CD8-positive, alpha-beta memory T cell (primary cell): ENCODE measurements around the gene CTBS. TPM values are rescaled to one million over a fixed set of nuclear protein-coding genes. Genes with fewer than 3 reads are reported as not detected.

ENCODE experiments used
- CTCF ChIA-PET: fragments of 350-600 bp; sonication (Branson Sonifier 250); formaldehyde crosslinking; loops from one replicate; lab custom pipeline; 2021; ENCODE audit warnings: antibody characterized with exemption; lab: Charles Lee
- POLR2A ChIA-PET: fragments of 350-600 bp; sonication (Branson Sonifier 250); formaldehyde crosslinking; loops from one replicate; lab custom pipeline; 2021; ENCODE audit warnings: antibody characterized with exemption; lab: Charles Lee
- DNase-seq, 5 donors: peaks; one replicate each; pipeline versions ENCODE4 v3.0.0 to v3.0.0-alpha.2; 2020 to 2022; ENCODE audit warnings: mixed read lengths in 1 of 5
- H3K27ac ChIP-seq: one replicate; pipeline ENCODE4 v1.7.0; 2013; ENCODE audit warnings: low read depth, mild to moderate bottlenecking, low read length, moderate library complexity
- H3K27me3 ChIP-seq: 2 replicates; pipeline ENCODE4 v1.7.0; 2013; ENCODE audit warnings: low read length, mild to moderate bottlenecking; ENCODE audit not compliant: insufficient read depth, poor library complexity, severe bottlenecking
- H3K36me3 ChIP-seq: 2 replicates; pipeline ENCODE4 v1.7.0; 2013; ENCODE audit warnings: mild to moderate bottlenecking, low read length, moderate library complexity; ENCODE audit not compliant: insufficient read depth
- H3K4me1 ChIP-seq: 2 replicates; pipeline ENCODE4 v1.7.0; 2013; ENCODE audit warnings: mild to moderate bottlenecking, low read length, moderate library complexity; ENCODE audit not compliant: insufficient read depth
- H3K4me3 ChIP-seq: 2 replicates; pipeline ENCODE4 v1.7.0; 2013; ENCODE audit warnings: mild to moderate bottlenecking, low read length
- H3K9me3 ChIP-seq: 2 replicates; pipeline ENCODE4 v1.7.0; 2013; ENCODE audit warnings: mild to moderate bottlenecking, low read length
- H3K27ac Mint-ChIP-seq, 8 donors: one replicate each; pipeline ENCODE4 v1.8.0; 2020 to 2021; ENCODE audit warnings: mixed read lengths in 8 of 8, mild to moderate bottlenecking in 6 of 8, inconsistent platforms in 3 of 8, moderate library complexity in 3 of 8
- H3K27me3 Mint-ChIP-seq, 2 donors: one replicate each; pipeline ENCODE4 v1.8.0; 2020 to 2021; ENCODE audit warnings: mixed read lengths in 2 of 2, mild to moderate bottlenecking in 1 of 2, moderate library complexity in 1 of 2
- H3K36me3 Mint-ChIP-seq, 3 donors: one replicate each; pipeline ENCODE4 v1.8.0; 2020 to 2021; ENCODE audit warnings: mixed read lengths in 3 of 3, inconsistent platforms in 1 of 3, mild to moderate bottlenecking in 1 of 3
- H3K4me1 Mint-ChIP-seq, 3 donors: one replicate each; pipeline ENCODE4 v1.8.0; 2020 to 2021; ENCODE audit warnings: mixed read lengths in 3 of 3, inconsistent platforms in 1 of 3, mild to moderate bottlenecking in 1 of 3
- H3K4me3 Mint-ChIP-seq, 7 donors: one replicate each; pipeline ENCODE4 v1.8.0; 2020 to 2021; ENCODE audit warnings: mixed read lengths in 7 of 7, mild to moderate bottlenecking in 6 of 7, moderate library complexity in 4 of 7, inconsistent platforms in 2 of 7
- H3K9me3 Mint-ChIP-seq, 5 donors: one replicate each; pipeline ENCODE4 v1.8.0; 2020 to 2022; ENCODE audit warnings: mixed read lengths in 5 of 5, mild to moderate bottlenecking in 3 of 5, moderate library complexity in 2 of 5, inconsistent platforms in 1 of 5
- polyA plus RNA-seq: library from polyadenylated mRNA; unstranded; fragments of 300-500 nt; fragmentation: Illumina TruSeq; gene quantifications from one replicate; pipeline ENCODE4 v1.2.3, GENCODE V29; 2021
- total RNA-seq, 2 experiments: library from RNA; stranded (reverse); gene quantifications; one replicate each; pipeline ENCODE4 v1.2.3, GENCODE V29; 2021

The CTBS gene
- total RNA-seq (1 to 10 TPM; 8.8 to 9.1 TPM), polyA plus RNA-seq (18.3 TPM)

DNA sequence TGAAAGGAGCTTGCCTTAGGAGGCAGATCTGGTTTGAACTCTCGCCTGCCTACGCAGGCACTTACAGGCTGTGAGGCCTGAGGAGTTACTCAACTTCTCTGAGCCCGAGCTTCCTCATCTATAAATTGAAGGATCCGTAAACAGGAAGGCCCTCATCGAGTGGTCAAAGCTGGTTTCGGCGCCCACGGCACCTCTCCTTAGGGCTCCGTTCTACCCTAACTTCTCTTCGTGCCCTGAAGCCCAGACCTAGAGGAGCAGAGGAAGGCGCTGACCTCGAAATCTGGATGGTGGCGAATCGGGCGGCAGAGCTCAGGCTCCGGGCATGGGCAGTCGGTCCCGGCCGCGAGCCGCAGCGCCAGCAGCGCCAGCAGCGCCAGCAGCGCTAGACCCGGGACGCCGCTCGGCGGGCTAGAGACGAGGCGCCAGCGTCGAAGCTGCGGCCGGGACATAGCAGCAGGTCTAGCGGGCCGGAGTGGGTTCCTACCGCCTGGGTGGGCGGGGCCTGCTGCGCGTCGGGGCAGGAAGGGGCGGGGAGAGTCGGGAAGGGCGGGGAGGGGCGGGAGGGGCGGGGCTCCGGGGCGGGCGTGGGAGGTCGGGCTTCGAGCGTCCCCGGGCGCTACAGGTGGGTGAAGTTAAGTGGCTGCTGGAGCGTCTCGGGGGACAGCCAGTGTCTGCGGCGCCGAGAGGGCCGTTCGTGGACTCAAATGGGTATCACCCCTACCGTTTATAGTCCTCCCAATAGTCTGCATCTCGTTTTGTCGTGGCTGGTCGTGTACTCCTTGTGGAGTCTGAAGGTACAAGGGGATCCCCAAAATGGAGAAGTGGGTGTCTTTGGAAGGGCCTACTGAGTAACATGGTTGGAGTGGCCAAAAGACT is at the start of gene CTBS:
Gene CTBS (minus strand): TSS at position 474 of the 876 bp plus-strand sequence. CDS start 25 bp downstream, at position 449.
- H3K27ac Mint-ChIP-seq, result peak within 1 kb of the TSS; percentile 95 to 100 (median 99)
- Histone ChIP-seq H3K27ac (peak within 1 kb of the TSS; percentile 97), H3K4me1 (peaks cover 26% of the 10 kb centered on the region), H3K36me3 (no peaks in the 10 kb centered on the region), H3K9me3 (no peaks in the 10 kb centered on the region), H3K27me3 (no peaks in the 10 kb centered on the region), H3K4me3 (peak within 1 kb of the TSS; percentile 91)
- peak; percentile 78 to 90 (median 84) for DNase-seq
- peaks cover 0 to 28% (median 6%) of the 10 kb centered on the region in 3 donors for H3K36me3 Mint-ChIP-seq
- ChIA-PET CTCF (interaction anchor here (0.8 to 2.1 kb wide), 8 partner anchors 10 to 433 kb away, joined by 3 to 8 read pairs (median 5); partner anchors contain the start of genes GNG5 and SPATA1), POLR2A (interaction anchor here (0.6 to 2.8 kb wide), 8 partner anchors 60 to 429 kb away, joined by 3 to 32 read pairs (median 5); partner anchors contain the start of genes GNG5, PRKACB, RPF1 and SPATA1)
- peak within 1 kb of the TSS; percentile 93 to 99 (median 97) for H3K4me3 Mint-ChIP-seq
- H3K9me3 Mint-ChIP-seq, result no peaks in the 10 kb centered on the region
- no peaks in the 10 kb centered on the region for H3K27me3 Mint-ChIP-seq
- H3K4me1 Mint-ChIP-seq, result peaks cover 39 to 48% (median 45%) of the 10 kb centered on the region in 3 donors

DNA sequence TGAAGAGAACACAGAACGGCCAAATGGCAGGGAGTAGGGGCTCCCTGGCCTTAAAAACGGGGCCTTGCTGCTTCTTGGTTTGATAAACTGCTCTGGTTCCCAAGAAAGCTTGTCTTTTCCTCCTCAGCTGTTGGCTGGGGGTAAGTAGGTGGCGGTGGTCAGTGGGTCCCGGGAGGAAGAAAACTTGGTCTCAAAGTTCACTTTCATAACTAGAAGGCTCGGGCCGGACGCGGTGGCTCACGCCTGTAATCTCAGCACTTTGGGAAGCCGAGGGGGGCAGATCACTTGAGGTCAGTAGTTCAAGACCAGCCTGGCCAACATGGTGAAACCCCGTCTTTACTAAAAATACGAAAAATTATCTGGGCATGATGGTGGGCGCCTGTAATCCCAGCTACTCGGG is 47.3 kb upstream of the CTBS start:
- Histone ChIP-seq H3K36me3 (no peaks in the 10 kb centered on the region), H3K4me1 (no peaks in the 10 kb centered on the region), H3K27ac (no peak overlapping the region), H3K9me3 (no peaks in the 10 kb centered on the region), H3K27me3 (no peaks in the 10 kb centered on the region), H3K4me3 (no peak overlapping the region)
- ChIA-PET POLR2A (no interaction called here), CTCF (interaction anchor here (0.7 to 4.7 kb wide), 8 partner anchors 37 to 480 kb away, joined by 3 to 44 read pairs (median 3); partner anchors contain the start of gene PRKACB)
- H3K4me1 Mint-ChIP-seq, result peaks cover 5 to 10% (median 10%) of the 10 kb centered on the region in 3 donors
- H3K9me3 Mint-ChIP-seq, result no peaks in the 10 kb centered on the region
- H3K36me3 Mint-ChIP-seq, result peaks cover 0 to 1% (median 0%) of the 10 kb centered on the region in 3 donors
- DNase-seq, result no peak
- peaks cover 3 to 20% of the 10 kb centered on the region in 2 donors for H3K27me3 Mint-ChIP-seq
- H3K27ac Mint-ChIP-seq, result no peak overlapping the region
- peak overlapping the region in 4 of 7 donors; percentile 32 to 47 (median 34) for H3K4me3 Mint-ChIP-seq

- H3K27ac Mint-ChIP-seq, result peak overlapping the region in 4 of 8 donors; percentile 11 to 90 (median 62)
- H3K4me3 Mint-ChIP-seq, result peak overlapping the region; percentile 85 to 99 (median 90)
- H3K4me3 ChIP-seq, result peak overlapping the region; percentile 77
- ChIA-PET POLR2A (no interaction called here), CTCF (interaction anchor here (0.7 to 4.7 kb wide), 26 partner anchors 8 to 675 kb away, joined by 3 to 44 read pairs (median 4); partner anchors contain the start of genes CTBS and PRKACB)
- H3K36me3 ChIP-seq, result no peaks in the 10 kb centered on the region
- H3K4me1 ChIP-seq, result no peaks in the 10 kb centered on the region
- peaks cover 5 to 10% (median 10%) of the 10 kb centered on the region in 3 donors for H3K4me1 Mint-ChIP-seq
- H3K27me3 ChIP-seq, result no peaks in the 10 kb centered on the region
- H3K27me3 Mint-ChIP-seq, result peaks cover 2 to 13% of the 10 kb centered on the region in 2 donors
- peaks cover 0 to 1% (median 0%) of the 10 kb centered on the region in 3 donors for H3K36me3 Mint-ChIP-seq
- H3K9me3 Mint-ChIP-seq, result no peaks in the 10 kb centered on the region
- DNase-seq, result peak; percentile 70 to 85 (median 80)
- no peaks in the 10 kb centered on the region for H3K9me3 ChIP-seq
- H3K27ac ChIP-seq, result no peak overlapping the region
Observed at GRCh38 chr1:84620720-84621313, 46.6 kb upstream of the CTBS start.

GRCh38 chr1:84619383-84620102 is 45.3 kb upstream of the CTBS start:
- H3K4me3 Mint-ChIP-seq, result peak overlapping the region; percentile 52 to 89 (median 70)
- Histone ChIP-seq H3K36me3 (no peaks in the 10 kb centered on the region), H3K27me3 (no peaks in the 10 kb centered on the region), H3K27ac (no peak overlapping the region), H3K4me1 (no peaks in the 10 kb centered on the region), H3K9me3 (no peaks in the 10 kb centered on the region), H3K4me3 (no peak overlapping the region)
- CTCF ChIA-PET, result interaction anchor here (0.8 to 4.7 kb wide), 19 partner anchors 7 to 673 kb away, joined by 3 to 44 read pairs (median 4); partner anchors contain the start of genes CTBS and PRKACB
- H3K27ac Mint-ChIP-seq, result peak overlapping the region in 2 of 8 donors; percentile 11 to 40
- POLR2A ChIA-PET, result no interaction called here
- peaks cover 5 to 10% (median 10%) of the 10 kb centered on the region in 3 donors for H3K4me1 Mint-ChIP-seq
- peaks cover 0 to 13% of the 10 kb centered on the region in 2 donors for H3K27me3 Mint-ChIP-seq
- no peak for DNase-seq
- H3K36me3 Mint-ChIP-seq, result peaks cover 0 to 1% (median 0%) of the 10 kb centered on the region in 3 donors
- H3K9me3 Mint-ChIP-seq, result no peaks in the 10 kb centered on the region

DNA sequence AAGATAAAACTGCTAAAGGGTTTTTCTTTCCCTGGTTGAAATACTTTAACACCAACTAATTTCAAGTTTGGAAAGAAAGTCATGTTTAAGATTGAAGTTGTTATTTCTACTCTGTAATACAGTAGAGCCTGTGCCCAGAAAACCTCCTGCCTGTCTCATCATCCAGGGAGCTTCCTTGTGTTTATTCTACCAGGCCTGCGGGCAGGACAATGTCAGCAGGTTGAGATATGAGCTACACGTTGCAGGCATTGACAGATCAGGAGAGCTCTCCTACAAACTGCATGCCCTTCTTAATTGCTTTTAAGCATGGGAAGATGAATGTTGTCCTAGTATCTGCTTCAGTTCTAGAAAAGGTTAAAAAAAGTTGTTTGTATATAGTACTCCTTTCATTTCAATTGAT is 43.1 kb upstream of the CTBS start:
- Mint-ChIP-seq H3K27me3 (peaks cover 0 to 18% of the 10 kb centered on the region in 2 donors), H3K4me1 (peaks cover 5 to 10% (median 10%) of the 10 kb centered on the region in 3 donors), H3K4me3 (no peak overlapping the region), H3K27ac (peak overlapping the region in 1 of 8 donors; percentile 59), H3K36me3 (peaks cover 0 to 1% (median 0%) of the 10 kb centered on the region in 3 donors), H3K9me3 (peaks cover 0 to 3% (median 0%) of the 10 kb centered on the region in 5 donors)
- Histone ChIP-seq H3K27ac (no peak overlapping the region), H3K27me3 (no peaks in the 10 kb centered on the region), H3K4me1 (no peaks in the 10 kb centered on the region), H3K36me3 (no peaks in the 10 kb centered on the region), H3K4me3 (no peak overlapping the region), H3K9me3 (no peaks in the 10 kb centered on the region)
- POLR2A ChIA-PET, result no interaction called here
- CTCF ChIA-PET, result no interaction called here
- DNase-seq, result no peak

DNA sequence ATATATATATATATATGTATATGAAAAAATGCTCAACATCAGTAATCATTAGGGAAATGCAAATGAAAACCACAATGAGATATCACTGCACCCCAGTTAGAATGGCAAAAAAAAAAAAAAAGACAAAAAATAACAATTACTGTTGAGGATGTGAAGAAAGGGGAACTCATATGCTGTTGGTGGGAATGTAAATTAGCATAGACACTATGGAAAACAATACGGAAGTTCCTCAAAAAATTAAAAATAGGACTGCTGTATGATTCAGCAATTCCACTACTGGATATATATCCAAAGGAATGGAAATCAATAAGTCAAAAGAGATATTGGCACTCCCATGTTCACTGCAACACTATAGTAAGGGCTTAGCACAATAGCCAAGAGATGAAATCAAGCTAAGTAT is 41.5 kb upstream of the CTBS start:
- Mint-ChIP-seq H3K4me1 (peaks cover 5 to 17% (median 11%) of the 10 kb centered on the region in 3 donors), H3K27me3 (peaks cover 0 to 18% of the 10 kb centered on the region in 2 donors), H3K36me3 (peaks cover 0 to 2% (median under 1%) of the 10 kb centered on the region in 3 donors), H3K4me3 (no peak overlapping the region), H3K27ac (no peak overlapping the region), H3K9me3 (peaks cover 0 to 3% (median 0%) of the 10 kb centered on the region in 5 donors)
- Histone ChIP-seq H3K27ac (no peak overlapping the region), H3K9me3 (no peaks in the 10 kb centered on the region), H3K4me1 (no peaks in the 10 kb centered on the region), H3K27me3 (no peaks in the 10 kb centered on the region), H3K36me3 (no peaks in the 10 kb centered on the region), H3K4me3 (no peak overlapping the region)
- CTCF ChIA-PET, result no interaction called here
- POLR2A ChIA-PET, result no interaction called here
- DNase-seq, result no peak

DNA sequence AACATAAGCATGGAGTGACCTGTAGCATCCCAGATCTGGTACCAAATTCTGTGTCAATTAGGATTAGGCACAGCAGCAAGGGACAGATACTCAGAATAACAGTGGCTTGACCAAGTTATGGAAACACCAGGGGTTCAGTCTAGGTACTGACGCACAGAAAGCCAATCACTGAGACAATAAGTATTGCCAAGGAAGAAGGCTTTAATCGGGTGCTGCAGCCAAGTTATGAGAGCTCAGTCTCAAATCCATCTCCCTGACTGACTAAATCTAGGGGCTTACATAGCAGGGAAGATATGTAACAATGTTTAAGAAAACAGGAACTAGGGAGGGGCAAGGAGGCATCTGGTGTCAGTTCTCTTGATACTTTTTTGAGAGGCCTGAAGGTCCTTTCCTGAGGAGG is 39.6 kb upstream of the CTBS start:
- Histone ChIP-seq H3K4me3 (no peak overlapping the region), H3K4me1 (no peaks in the 10 kb centered on the region), H3K36me3 (no peaks in the 10 kb centered on the region), H3K27ac (no peak overlapping the region), H3K27me3 (no peaks in the 10 kb centered on the region), H3K9me3 (no peaks in the 10 kb centered on the region)
- DNase-seq, result no peak
- ChIA-PET POLR2A (no interaction called here), CTCF (interaction anchor here (1.5 to 1.6 kb wide), 2 partner anchors 12 to 172 kb away, joined by 3 to 4 read pairs; no protein-coding TSS in a partner anchor)
- H3K4me1 Mint-ChIP-seq, result peaks cover 0 to 7% (median 7%) of the 10 kb centered on the region in 3 donors
- H3K27me3 Mint-ChIP-seq, result peaks cover 0 to 10% of the 10 kb centered on the region in 2 donors
- peaks cover 0 to 3% (median 0%) of the 10 kb centered on the region in 5 donors for H3K9me3 Mint-ChIP-seq
- H3K4me3 Mint-ChIP-seq, result no peak overlapping the region
- peaks cover 0 to 4% (median 0%) of the 10 kb centered on the region in 3 donors for H3K36me3 Mint-ChIP-seq
- H3K27ac Mint-ChIP-seq, result no peak overlapping the region
